HFFc6 (cell line): ENCODE data around the gene NSD1. TPM values are rescaled to one million over a fixed set of nuclear protein-coding genes. Genes with fewer than 3 reads are reported as not detected.

ENCODE experiments used
- DNase-seq: peaks from one replicate; pipeline ENCODE4 v3.0.0-alpha.2; 2018
- H3K27ac Mint-ChIP-seq: 2 replicates; pipeline ENCODE4 v1.8.0; 2020; ENCODE audit warnings: mild to moderate bottlenecking, mixed read lengths
- H3K27me3 Mint-ChIP-seq: 2 replicates; pipeline ENCODE4 v1.8.0; 2021; ENCODE audit warnings: mild to moderate bottlenecking, moderate library complexity, mixed read lengths; ENCODE audit not compliant: insufficient read depth
- H3K36me3 Mint-ChIP-seq: 2 replicates; pipeline ENCODE4 v1.8.0; 2021; ENCODE audit warnings: low read depth, mixed read lengths
- H3K4me1 Mint-ChIP-seq: 2 replicates; pipeline ENCODE4 v1.8.0; 2020; ENCODE audit warnings: low read depth, mixed read lengths
- H3K4me3 Mint-ChIP-seq: 2 replicates; pipeline ENCODE4 v1.8.0; 2020; ENCODE audit warnings: mild to moderate bottlenecking, moderate library complexity, mixed read lengths
- H3K9me3 Mint-ChIP-seq: 2 replicates; pipeline ENCODE4 v1.8.0; 2020; ENCODE audit warnings: mild to moderate bottlenecking, mixed read lengths
- total RNA-seq, 6 experiments: library from RNA; stranded (reverse); fragmentation: NEBNext Ultra II Directional; extraction: Animal tissue kit (Norgen Biotek cat#: 25700); gene quantifications; 2 replicates in 1 of 6; 3 replicates in 5 of 6; pipeline ENCODE4 v1.2.3, GENCODE V29; 2021
- TF ChIP-seq, protein P1 (sequence below): fragments of 200-600 bp; sonication (generic); IDR thresholded peaks from 2 replicates; pipeline ENCODE4 v1.5.0; 2021; ENCODE audit warnings: antibody characterized with exemption, mild to moderate bottlenecking

NSD1 gene
- total RNA-seq, 6 experiments from 2014 or later = 42.6 to 56.4 (median 48.4) TPM

DNA sequence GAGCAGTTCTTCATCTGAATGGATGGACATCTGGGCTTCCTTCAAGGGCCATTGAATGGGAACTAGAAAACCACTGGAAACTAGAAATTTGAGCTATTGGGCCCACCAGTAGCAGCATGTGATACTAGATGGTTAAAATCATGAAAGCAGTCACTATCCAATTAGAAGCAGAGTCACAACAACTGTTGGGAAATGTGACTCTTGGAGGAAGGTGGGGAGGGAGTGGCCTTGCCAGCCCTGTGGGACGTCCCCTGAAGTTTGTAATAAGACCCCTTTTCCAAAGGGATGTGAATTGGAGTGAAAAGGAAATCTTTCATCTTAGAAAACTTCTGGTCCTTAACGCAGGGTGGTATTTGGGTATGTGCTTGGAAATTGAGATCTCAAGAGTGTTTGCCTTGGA is 164.3 kb downstream of the NSD1 start:
- TF ChIP-seq, protein P1, sequence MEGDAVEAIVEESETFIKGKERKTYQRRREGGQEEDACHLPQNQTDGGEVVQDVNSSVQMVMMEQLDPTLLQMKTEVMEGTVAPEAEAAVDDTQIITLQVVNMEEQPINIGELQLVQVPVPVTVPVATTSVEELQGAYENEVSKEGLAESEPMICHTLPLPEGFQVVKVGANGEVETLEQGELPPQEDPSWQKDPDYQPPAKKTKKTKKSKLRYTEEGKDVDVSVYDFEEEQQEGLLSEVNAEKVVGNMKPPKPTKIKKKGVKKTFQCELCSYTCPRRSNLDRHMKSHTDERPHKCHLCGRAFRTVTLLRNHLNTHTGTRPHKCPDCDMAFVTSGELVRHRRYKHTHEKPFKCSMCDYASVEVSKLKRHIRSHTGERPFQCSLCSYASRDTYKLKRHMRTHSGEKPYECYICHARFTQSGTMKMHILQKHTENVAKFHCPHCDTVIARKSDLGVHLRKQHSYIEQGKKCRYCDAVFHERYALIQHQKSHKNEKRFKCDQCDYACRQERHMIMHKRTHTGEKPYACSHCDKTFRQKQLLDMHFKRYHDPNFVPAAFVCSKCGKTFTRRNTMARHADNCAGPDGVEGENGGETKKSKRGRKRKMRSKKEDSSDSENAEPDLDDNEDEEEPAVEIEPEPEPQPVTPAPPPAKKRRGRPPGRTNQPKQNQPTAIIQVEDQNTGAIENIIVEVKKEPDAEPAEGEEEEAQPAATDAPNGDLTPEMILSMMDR = no peak
- H3K27me3 Mint-ChIP-seq = peaks cover 6% of the 10 kb centered on the region
- DNase-seq = no peak
- H3K36me3 Mint-ChIP-seq = peaks cover 9% of the 10 kb centered on the region; the same call in 1 of the 2 replicates
- no peaks in the 10 kb centered on the region for H3K9me3 Mint-ChIP-seq
- no peak overlapping the region for H3K4me3 Mint-ChIP-seq
- peaks cover 33% of the 10 kb centered on the region for H3K4me1 Mint-ChIP-seq
- peak overlapping the region; percentile 24; the same call in 1 of the 2 replicates for H3K27ac Mint-ChIP-seq

DNA sequence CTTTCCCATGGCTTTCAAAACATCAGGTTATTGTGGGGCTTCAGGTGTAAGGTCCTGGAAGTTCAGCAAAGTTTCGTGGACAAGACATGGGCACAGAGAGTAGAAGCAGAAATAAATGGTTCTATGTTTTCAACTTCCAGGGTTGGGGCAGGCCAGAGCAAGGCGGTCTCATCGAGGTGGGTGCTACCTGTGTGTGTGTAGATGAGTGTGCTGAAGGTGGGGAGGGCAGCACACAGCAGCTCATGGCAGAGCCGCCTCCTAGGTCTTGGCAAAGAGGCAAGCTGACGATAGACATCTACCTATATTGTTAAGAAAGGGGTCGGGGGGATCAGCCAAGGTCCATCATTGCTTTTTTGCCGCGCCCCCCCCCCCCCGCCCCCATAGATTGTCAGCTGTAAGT is 166.1 kb downstream of the NSD1 start:
- Mint-ChIP-seq H3K4me1 (peaks cover 41% of the 10 kb centered on the region), H3K9me3 (no peaks in the 10 kb centered on the region), H3K36me3 (peaks cover 17% of the 10 kb centered on the region), H3K27ac (peak overlapping the region; percentile 65), H3K4me3 (no peak overlapping the region; the same call in 1 of the 2 replicates), H3K27me3 (peaks cover 14% of the 10 kb centered on the region)
- DNase-seq = no peak
- TF ChIP-seq, protein P1 = no peak

- TF ChIP-seq, protein P1 = peak; percentile 19; the same call in 1 of the 2 replicates
- DNase-seq = peak; percentile 43
- peaks cover 47% of the 10 kb centered on the region for H3K4me1 Mint-ChIP-seq
These were observed 166.8 kb downstream of the NSD1 start for GRCh38 chr5:177300236-177300880.

GRCh38 chr5:177300951-177301350 is 167.4 kb downstream of the NSD1 start:
- no peak for DNase-seq
- H3K4me1 Mint-ChIP-seq = peaks cover 53% of the 10 kb centered on the region
- peak overlapping the region; percentile 87 for H3K27ac Mint-ChIP-seq
- H3K4me3 Mint-ChIP-seq = no peak overlapping the region
- peaks cover 25% of the 10 kb centered on the region for H3K36me3 Mint-ChIP-seq
- H3K9me3 Mint-ChIP-seq = no peaks in the 10 kb centered on the region
- H3K27me3 Mint-ChIP-seq = peaks cover 17% of the 10 kb centered on the region
- TF ChIP-seq, protein P1 = no peak

More at GRCh38 chr5:177300236-177300880, 166.8 kb downstream of the NSD1 start:
- H3K4me3 Mint-ChIP-seq = peak overlapping the region; percentile 44; the same call in 1 of the 2 replicates
- no peaks in the 10 kb centered on the region for H3K9me3 Mint-ChIP-seq
- peaks cover 16% of the 10 kb centered on the region for H3K27me3 Mint-ChIP-seq
- peaks cover 22% of the 10 kb centered on the region for H3K36me3 Mint-ChIP-seq
- peak overlapping the region; percentile 87 for H3K27ac Mint-ChIP-seq

GRCh38 chr5:177301503-177302165 is 168.1 kb downstream of the NSD1 start:
- Mint-ChIP-seq H3K4me1 (peaks cover 58% of the 10 kb centered on the region), H3K27me3 (peaks cover 20% of the 10 kb centered on the region), H3K36me3 (peaks cover 30% of the 10 kb centered on the region), H3K4me3 (peak overlapping the region; percentile 95), H3K9me3 (no peaks in the 10 kb centered on the region), H3K27ac (peak overlapping the region; percentile 82; the same call in 1 of the 2 replicates)
- no peak for DNase-seq
- TF ChIP-seq, protein P1 = no peak
